Fibroblast of the aortic adventitia (primary cell): ENCODE results near the gene SFXN2. TPM values are rescaled to one million over a fixed set of nuclear protein-coding genes. Genes with fewer than 3 reads are reported as not detected.
"Not testable (repeated sequence)": the region's sequence is repeated elsewhere in the genome, so short reads cannot be mapped to it uniquely, and the experiment has no call there.

Experiments used
- DNase-seq: peaks from one replicate; pipeline ENCODE4 v3.0.0-alpha.2; 2010; ENCODE audit warnings: low read depth
- H3K4me3 ChIP-seq: 2 replicates; pipeline ENCODE4 v1.5.1; 2011; ENCODE audit warnings: low read depth, mild to moderate bottlenecking, control low read depth, low read length, moderate library complexity
- total RNA-seq: library from RNA; depleted of rRNA; stranded (reverse); fragments of >200 nt; gene quantifications from 2 replicates; pipeline ENCODE4 v1.2.3, GENCODE V29; 2012; ENCODE audit warnings: low replicate concordance
- TF ChIP-seq, protein P1 (sequence below): IDR thresholded peaks from 2 replicates; pipeline ENCODE4 v1.5.1; 2011; ENCODE audit warnings: mild to moderate bottlenecking, low read length, control low read depth, inconsistent platforms; ENCODE audit not compliant: insufficient read depth

SFXN2 gene
- total RNA-seq, 1 donor = 3.8 TPM

GRCh38 chr10:102712843-102713538, 1.4 kb upstream of the SFXN2 start:
- TF ChIP-seq, protein P1, sequence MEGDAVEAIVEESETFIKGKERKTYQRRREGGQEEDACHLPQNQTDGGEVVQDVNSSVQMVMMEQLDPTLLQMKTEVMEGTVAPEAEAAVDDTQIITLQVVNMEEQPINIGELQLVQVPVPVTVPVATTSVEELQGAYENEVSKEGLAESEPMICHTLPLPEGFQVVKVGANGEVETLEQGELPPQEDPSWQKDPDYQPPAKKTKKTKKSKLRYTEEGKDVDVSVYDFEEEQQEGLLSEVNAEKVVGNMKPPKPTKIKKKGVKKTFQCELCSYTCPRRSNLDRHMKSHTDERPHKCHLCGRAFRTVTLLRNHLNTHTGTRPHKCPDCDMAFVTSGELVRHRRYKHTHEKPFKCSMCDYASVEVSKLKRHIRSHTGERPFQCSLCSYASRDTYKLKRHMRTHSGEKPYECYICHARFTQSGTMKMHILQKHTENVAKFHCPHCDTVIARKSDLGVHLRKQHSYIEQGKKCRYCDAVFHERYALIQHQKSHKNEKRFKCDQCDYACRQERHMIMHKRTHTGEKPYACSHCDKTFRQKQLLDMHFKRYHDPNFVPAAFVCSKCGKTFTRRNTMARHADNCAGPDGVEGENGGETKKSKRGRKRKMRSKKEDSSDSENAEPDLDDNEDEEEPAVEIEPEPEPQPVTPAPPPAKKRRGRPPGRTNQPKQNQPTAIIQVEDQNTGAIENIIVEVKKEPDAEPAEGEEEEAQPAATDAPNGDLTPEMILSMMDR = no peak
- DNase-seq = no peak

DNA sequence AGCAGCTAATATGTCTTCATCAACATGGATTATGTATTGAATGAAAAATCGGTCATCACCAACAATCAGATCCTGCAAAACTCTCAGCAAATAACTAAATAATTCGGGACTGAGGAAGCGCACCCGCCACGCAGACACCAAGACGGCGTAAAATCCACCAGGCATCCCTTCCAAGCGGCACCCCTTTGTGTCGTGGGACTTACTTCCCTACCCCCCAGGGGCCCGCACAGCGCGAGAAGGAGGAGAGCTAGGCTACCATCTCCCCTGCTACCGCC, 960 bp upstream of the SFXN2 start:
- H3K4me3 ChIP-seq = peak overlapping the region; percentile 94
- TF ChIP-seq, protein P1 = peak; percentile 66
- DNase-seq = no peak

More at GRCh38 chr10:102712843-102713538, 1.4 kb upstream of the SFXN2 start:
- H3K4me3 ChIP-seq = peak overlapping the region; percentile 94

- DNase-seq = peak; percentile 96
- TF ChIP-seq, protein P1 = no peak
These were observed 419 bp upstream of the SFXN2 start, which contains the start of gene ARL3 for GRCh38 chr10:102713814-102714620. Gene ARL3, minus strand, starts transcription at chr10:102714397. Its CDS starts 122 bp downstream, at chr10:102714275.

DNA sequence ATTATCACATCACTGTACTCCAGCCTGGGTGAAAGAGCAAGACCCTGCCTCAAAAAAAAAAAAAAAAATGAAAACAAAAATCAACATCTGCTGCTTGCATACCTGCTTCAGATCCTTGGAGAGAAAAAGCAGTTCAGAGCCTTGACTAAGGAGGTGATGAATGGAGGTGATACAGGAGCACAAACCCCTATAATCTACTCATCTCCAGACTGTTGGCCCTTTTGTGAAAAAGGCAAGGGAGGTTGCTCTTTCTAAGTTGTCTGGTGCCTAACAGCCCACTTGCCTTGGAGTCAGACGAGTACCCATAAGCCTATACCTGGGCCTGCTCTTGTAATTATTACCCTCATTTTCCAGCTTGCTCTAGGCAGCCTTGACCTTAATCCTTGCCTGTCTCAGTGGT, 1.4 kb downstream of the SFXN2 start:
- no peak overlapping the region for H3K4me3 ChIP-seq
- DNase-seq = no peak
- TF ChIP-seq, protein P1 = no peak

More at GRCh38 chr10:102713814-102714620, 419 bp upstream of the SFXN2 start, which contains the start of gene ARL3:
- H3K4me3 ChIP-seq = peak within 1 kb of the TSS; percentile 96

DNA sequence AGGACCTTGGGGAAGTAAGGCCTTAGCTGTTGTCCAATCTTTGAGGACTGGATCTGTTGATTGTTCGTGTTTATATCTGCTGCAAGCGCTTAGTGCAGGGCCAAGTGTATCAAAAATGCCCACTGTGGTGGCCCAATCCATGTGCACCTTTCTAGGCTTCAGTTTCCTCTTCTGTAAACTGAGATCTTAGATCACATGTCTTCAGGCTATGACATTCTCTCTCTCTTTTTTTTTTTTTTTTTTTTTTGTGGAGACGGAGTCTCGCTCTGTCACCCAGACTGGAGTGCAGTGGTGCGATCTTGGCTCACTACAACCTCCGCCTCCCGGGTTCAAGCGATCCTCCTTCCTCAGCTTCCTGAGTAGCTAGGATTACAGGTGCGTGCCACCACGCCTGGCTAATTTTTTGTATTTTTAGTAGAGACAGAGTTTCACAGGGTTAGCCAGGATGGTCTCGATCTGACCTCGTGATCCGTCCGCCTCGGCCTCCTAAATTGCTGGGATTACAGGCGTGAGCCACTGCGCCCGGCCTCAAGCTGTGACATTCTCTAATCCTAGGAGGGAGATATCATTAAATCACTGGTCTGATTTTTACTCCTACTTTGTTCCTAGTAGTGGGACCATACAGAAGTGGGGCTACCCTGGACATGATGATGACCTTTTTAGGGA, 2.6 kb downstream of the SFXN2 start:
- DNase-seq, H3K4me3 ChIP-seq: not testable (repeated sequence)

- DNase-seq = peak; percentile 29
- TF ChIP-seq, protein P1 = no peak
- H3K4me3 ChIP-seq = no peak overlapping the region
These were observed 3.8 kb downstream of the SFXN2 start for GRCh38 chr10:102718220-102718619.

DNA sequence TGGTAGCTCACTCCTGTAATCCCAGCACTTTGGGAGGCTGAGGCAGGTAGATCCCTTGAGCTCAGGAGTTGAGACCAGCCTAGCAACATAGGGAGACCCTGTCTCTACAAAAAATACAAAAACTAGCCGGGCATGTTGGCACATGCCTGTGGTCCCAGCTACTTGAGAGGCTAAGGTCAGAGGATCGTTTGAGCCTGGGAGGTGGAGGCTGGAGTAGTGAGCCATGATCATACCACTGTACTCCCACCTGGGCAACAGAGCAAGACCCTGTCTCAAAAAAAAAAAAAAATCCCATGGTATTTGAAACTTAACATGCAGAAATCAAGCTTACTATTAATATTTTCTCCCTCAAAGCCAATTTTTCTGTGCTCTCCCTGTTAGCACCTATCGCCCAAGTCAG, 5.9 kb downstream of the SFXN2 start:
- TF ChIP-seq, protein P1 = no peak
- DNase-seq = no peak
- H3K4me3 ChIP-seq = no peak overlapping the region
